Activated T-helper 1 cell treated with anti-CD3 and anti-CD28 coated beads, Interleukin-2, amount 50 U/mL, for 16 hours (primary cell): Measurements from ENCODE around the gene SPPL2A.
A peak's percentile ranks its signal among the peaks of the same experiment; 100 is the strongest.

Experiments used
- DNase-seq, 2 donors: peaks; one replicate each; pipeline ENCODE4 v3.0.0-alpha.2; 2020; ENCODE audit warnings: low read depth in 1 of 2, low spot score in 1 of 2

SPPL2A gene

DNA sequence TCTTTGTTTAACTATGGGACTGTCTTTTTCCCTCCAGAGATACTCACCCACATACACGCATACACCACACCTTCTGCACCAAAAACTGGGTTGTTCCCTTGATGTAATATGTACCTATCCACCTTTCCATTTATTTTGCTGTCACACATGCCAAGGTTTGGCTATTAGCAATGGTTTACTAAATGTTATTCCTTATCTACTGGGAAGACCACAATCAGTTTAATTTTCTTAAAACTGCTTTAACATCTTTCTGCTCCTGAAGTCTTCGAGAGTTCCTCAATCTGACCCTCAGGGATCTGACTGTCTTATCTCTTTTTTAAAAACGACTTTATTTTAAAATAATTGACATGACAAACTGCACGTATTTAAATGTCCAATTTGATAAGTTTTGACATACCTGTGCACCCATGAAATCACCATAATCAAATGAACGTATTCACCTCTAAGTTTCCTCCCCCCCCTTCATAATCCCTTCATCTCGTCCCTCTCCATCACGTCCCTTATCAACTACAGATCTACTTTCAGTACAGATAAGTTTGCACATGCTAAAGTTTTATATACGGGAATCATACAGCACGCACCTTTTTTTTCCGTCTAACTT is 78.1 kb downstream of the SPPL2A start:
- DNase-seq: no peak

GRCh38 chr15:50686469-50687301 is 78.8 kb downstream of the SPPL2A start, which contains the start of gene TRPM7:
Gene TRPM7 (minus strand): TSS chr15:50686797. CDS start chr15:50686533, 264 bp downstream.
- peak; percentile 72 to 85 for DNase-seq

- DNase-seq: peak; percentile 21 to 65
Measured at GRCh38 chr15:50685976-50686468, 79.5 kb downstream of the SPPL2A start.

DNA sequence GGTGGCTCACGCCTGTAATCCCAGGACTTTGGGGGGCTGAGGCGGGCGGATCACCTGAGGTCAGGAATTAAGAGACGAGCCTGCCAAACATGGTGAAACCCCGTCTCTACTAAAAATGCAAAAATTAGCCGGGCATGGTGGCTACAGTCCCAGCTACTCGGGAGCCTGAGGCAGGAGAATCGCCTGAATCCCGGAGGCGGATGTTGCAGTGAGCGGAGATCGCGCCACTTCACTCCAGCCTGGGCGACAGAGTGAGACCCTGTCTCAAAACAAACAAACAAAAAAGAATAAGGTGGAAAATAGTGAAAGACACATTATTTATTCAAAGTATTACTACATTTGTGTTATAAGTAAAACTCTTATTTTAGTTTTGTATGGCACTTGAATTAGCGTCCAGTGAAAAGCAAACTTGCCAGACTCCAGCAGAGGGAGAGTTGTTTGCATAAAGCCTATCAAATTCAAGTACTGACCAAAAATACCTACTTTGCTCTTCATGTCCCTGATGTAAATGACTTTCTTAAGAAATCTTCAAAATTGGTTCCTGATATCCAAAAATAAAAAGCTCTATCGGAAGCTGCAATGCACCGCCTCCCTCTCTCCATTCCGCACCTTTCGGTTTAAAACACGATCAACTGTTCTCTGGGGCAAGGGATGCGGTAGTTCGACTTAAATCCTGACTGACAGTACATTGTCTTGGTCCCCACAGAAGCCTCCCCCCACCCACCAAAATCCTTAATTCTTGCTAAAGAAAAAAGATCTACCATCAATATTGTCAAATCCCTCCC is 80.1 kb downstream of the SPPL2A start:
- DNase-seq: no peak

DNA sequence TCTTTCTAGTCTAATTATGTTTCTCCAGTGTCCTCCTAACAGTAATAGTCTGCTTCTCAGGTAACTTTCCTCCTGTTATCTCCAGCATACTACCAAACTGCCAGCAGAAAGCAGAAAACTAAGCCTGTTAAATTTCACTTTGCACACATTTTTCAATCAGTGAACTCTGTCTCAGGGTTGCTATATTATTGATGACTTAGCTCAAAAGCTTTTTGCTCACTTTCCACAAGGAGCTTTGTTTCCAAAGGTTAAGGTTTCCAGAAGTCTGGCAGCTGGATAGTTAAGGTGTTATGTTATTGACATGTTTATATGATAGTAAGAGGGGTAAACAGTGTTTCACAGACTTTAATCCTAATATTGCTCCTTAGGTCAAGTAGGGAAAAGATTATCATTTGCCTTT is 84.0 kb downstream of the SPPL2A start:
- no peak for DNase-seq

- no peak for DNase-seq
Measured at GRCh38 chr15:50676799-50677483, 88.6 kb downstream of the SPPL2A start.

DNA sequence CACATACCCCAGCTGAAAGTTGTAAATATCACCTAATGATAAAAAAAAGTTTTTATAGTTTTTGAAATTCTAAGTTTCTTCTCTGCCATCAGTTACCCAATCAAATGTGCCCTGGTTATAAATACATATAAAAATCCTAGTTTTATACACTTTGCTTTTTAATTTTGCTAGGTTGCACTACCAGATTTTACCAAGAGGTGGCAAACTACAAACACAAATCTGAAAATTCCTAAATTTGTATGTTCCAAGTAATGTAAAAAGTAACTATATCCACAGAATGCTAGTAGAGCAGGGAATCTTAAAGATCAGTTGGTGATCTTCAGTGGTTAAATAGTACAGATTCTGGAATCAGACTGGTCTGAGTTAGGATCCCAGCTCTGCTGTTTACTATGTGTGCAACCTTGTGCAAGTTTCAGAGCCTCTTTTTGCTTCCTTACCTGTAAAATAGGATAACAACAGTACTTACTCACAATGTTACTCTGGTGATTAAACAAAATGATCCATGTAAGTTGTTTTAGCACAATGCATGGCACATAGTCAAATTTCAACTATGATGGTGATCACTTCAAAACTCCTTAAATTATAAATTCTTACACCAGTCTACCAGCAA is 89.9 kb downstream of the SPPL2A start:
- DNase-seq: no peak

GRCh38 chr15:50670115-50670514 is 95.4 kb downstream of the SPPL2A start:
- no peak for DNase-seq

DNA sequence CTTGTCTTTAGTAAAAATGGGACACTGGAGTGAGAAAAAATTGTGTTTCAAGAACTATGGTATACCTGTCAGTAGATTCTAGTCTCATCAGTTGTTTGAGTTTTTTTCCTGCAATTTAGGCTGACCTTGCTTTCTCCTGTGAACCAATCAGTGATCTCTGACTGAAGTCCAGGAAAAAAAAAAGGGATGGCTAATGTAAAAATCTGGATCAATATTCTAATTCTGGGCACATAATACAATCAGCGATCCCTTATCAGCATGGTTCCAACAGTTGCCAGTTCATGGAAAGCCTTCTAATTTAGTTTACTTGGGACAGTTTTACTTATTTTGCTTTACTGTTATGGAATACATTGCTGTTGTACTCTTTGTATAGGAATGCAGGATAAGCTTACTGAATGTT is 95.9 kb downstream of the SPPL2A start:
- DNase-seq: no peak

- DNase-seq: no peak
Measured at GRCh38 chr15:50665938-50666337, 99.6 kb downstream of the SPPL2A start.

DNA sequence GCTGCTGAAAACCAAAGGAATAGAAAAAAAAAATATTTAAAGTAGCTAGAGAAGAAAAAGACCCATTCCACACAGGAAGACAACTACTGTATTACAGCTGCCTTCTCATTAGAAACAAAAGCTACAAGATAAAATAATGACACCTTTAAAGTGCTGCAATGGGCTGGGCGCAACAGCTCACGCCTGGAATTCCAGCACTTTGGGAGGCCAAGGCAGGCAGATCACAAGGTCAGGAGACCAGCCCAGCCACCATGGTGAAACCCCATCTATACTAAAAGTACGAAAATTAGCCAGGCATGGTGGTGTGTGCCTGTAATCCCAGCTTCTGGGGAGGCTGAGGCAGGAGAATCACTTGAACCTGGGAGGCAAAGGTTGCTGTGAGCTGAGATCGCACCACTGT is 110.0 kb downstream of the SPPL2A start:
- no peak for DNase-seq

- DNase-seq: no peak
Measured at GRCh38 chr15:50653156-50653743, 112.3 kb downstream of the SPPL2A start.

DNA sequence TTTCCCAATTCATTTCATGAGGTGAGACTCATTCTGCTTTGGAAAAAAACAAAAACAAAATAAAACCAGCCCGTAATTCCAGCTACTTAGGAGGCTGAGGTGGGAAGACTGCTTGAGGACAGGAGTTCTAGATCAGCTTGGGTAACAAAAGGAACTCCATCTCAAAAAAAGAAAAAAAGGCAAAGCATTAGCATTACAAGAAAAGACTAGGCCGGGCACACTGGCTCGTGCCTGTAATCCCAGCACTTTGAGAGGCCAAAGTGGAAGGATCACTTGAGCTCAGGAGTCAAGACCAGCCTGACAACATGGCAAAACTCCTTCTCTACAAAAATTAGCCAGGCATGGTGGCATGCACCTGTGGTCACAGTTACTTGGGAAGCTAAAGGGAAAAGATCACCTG is 112.8 kb downstream of the SPPL2A start:
- DNase-seq: no peak
